Astrocyte (in vitro differentiated cells and primary cell): Measurements from ENCODE around the gene LRP1B. TPM values are rescaled to one million over a fixed set of nuclear protein-coding genes. Genes with fewer than 3 reads are reported as not detected.

Experiments
- DNase-seq: peaks from one replicate; pipeline ENCODE4 v3.0.0-alpha.2; 2010; ENCODE audit warnings: low read depth
- FAIRE-seq: peaks from 2 replicates; lab custom pipeline; 2011; peaks lifted over from hg19 to GRCh38; lab: Jason Lieb, UNC
- H2AFZ ChIP-seq: 2 replicates; pipeline ENCODE4 v1.6.0; 2012; ENCODE audit warnings: low read depth, low read length, inconsistent platforms
- H3K27ac ChIP-seq: 2 replicates; pipeline ENCODE4 v1.5.1; 2011; ENCODE audit warnings: low read depth, low read length, inconsistent platforms
- H3K27me3 ChIP-seq: 2 replicates; pipeline ENCODE4 v1.6.0; 2011; ENCODE audit warnings: low read length, inconsistent platforms; ENCODE audit not compliant: insufficient read depth
- H3K36me3 ChIP-seq: 2 replicates; pipeline ENCODE4 v1.5.1; 2011; ENCODE audit warnings: low read length, inconsistent platforms; ENCODE audit not compliant: insufficient read depth
- H3K4me1 ChIP-seq: 2 replicates; pipeline ENCODE4 v1.5.1; 2011; ENCODE audit warnings: low read length, inconsistent platforms; ENCODE audit not compliant: insufficient read depth
- H3K4me2 ChIP-seq: 2 replicates; pipeline ENCODE4 v1.6.0; 2012; ENCODE audit warnings: low read length, inconsistent platforms
- H3K4me3 ChIP-seq: 2 replicates; pipeline ENCODE4 v1.5.1; 2011; ENCODE audit warnings: low read depth, mild to moderate bottlenecking, low read length, inconsistent platforms; ENCODE audit not compliant: insufficient read depth
- H3K79me2 ChIP-seq: 2 replicates; pipeline ENCODE4 v1.6.0; 2012; ENCODE audit warnings: mild to moderate bottlenecking, low read length, inconsistent platforms; ENCODE audit not compliant: insufficient read depth
- H3K9ac ChIP-seq: 2 replicates; pipeline ENCODE4 v1.6.0; 2012; ENCODE audit warnings: mild to moderate bottlenecking, low read length, inconsistent platforms
- H3K9me3 ChIP-seq: 2 replicates; pipeline ENCODE4 v1.5.1; 2012; ENCODE audit warnings: low read depth, mild to moderate bottlenecking, low read length, inconsistent platforms; ENCODE audit not compliant: insufficient read depth
- H4K20me1 ChIP-seq: 2 replicates; pipeline ENCODE4 v1.6.0; 2012; ENCODE audit warnings: low read length, inconsistent platforms; ENCODE audit not compliant: insufficient read depth
- H3K27ac Mint-ChIP-seq: one replicate; pipeline ENCODE4 v1.8.0; 2021; ENCODE audit warnings: mild to moderate bottlenecking, mixed read lengths; ENCODE audit not compliant: unreplicated experiment
- H3K27me3 Mint-ChIP-seq: one replicate; pipeline ENCODE4 v1.8.0; 2021; ENCODE audit warnings: low read depth, mixed read lengths; ENCODE audit not compliant: unreplicated experiment
- H3K36me3 Mint-ChIP-seq: one replicate; pipeline ENCODE4 v1.8.0; 2021; ENCODE audit warnings: low read depth, mixed read lengths; ENCODE audit not compliant: unreplicated experiment
- H3K4me1 Mint-ChIP-seq: one replicate; pipeline ENCODE4 v1.8.0; 2021; ENCODE audit warnings: low read depth, mixed read lengths; ENCODE audit not compliant: unreplicated experiment
- H3K4me3 Mint-ChIP-seq: one replicate; pipeline ENCODE4 v1.8.0; 2021; ENCODE audit warnings: mild to moderate bottlenecking, moderate library complexity, mixed read lengths; ENCODE audit not compliant: unreplicated experiment
- H3K9me3 Mint-ChIP-seq: one replicate; pipeline ENCODE4 v1.8.0; 2021; ENCODE audit warnings: mild to moderate bottlenecking, mixed read lengths; ENCODE audit not compliant: unreplicated experiment
- EZH2 ChIP-seq: IDR thresholded peaks from 2 replicates; pipeline ENCODE4 v1.6.1; 2012; ENCODE audit warnings: mild to moderate bottlenecking, low read length, inconsistent platforms; ENCODE audit not compliant: insufficient read depth
- total RNA-seq: library from RNA; stranded (reverse); gene quantifications from 2 replicates; pipeline ENCODE4 v1.2.1, GENCODE V29; 2021
- TF ChIP-seq, protein P1 (sequence below): IDR thresholded peaks from 2 replicates; pipeline ENCODE4 v1.5.1; 2011; ENCODE audit warnings: low read depth, mild to moderate bottlenecking, inconsistent platforms, low read length, moderate library complexity; ENCODE audit not compliant: insufficient read depth

The LRP1B gene
- total RNA-seq, 1 donor from 2014 or later: 1.5 TPM

DNA sequence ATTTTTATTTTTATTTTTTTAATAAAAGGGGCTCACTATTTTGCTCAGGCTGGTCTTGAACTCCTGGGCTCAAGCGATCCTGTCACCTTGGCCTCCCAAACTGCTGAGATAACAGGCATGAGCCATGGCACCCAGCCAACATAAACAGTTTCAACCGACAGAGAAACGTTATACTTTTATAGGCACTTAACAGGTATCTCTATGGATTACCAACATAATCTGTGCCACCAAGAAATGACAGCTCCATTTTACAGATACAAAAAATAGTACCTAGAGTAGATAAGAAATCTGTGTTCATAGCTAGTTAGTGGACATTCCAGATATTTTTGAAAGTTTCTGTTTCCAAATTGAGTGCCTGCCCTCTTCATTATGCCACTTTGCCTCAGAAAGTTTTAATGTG is 1316.7 kb downstream of the LRP1B start:
- Histone ChIP-seq H3K36me3 (no peaks in the 10 kb centered on the region), H3K79me2 (no peaks in the 10 kb centered on the region), H3K4me3 (no peak overlapping the region), H3K4me2 (no peak overlapping the region), H3K9me3 (no peaks in the 10 kb centered on the region), H3K9ac (no peak overlapping the region), H3K4me1 (no peaks in the 10 kb centered on the region), H2AFZ (no peak overlapping the region), H3K27me3 (no peaks in the 10 kb centered on the region), H4K20me1 (no peaks in the 10 kb centered on the region), H3K27ac (no peak overlapping the region)
- Mint-ChIP-seq H3K27ac (no peak overlapping the region), H3K4me3 (no peak overlapping the region), H3K27me3 (no peaks in the 10 kb centered on the region), H3K4me1 (peaks cover 1% of the 10 kb centered on the region), H3K9me3 (no peaks in the 10 kb centered on the region), H3K36me3 (no peaks in the 10 kb centered on the region)
- no peak for TF ChIP-seq EZH2
- TF ChIP-seq, protein P1, sequence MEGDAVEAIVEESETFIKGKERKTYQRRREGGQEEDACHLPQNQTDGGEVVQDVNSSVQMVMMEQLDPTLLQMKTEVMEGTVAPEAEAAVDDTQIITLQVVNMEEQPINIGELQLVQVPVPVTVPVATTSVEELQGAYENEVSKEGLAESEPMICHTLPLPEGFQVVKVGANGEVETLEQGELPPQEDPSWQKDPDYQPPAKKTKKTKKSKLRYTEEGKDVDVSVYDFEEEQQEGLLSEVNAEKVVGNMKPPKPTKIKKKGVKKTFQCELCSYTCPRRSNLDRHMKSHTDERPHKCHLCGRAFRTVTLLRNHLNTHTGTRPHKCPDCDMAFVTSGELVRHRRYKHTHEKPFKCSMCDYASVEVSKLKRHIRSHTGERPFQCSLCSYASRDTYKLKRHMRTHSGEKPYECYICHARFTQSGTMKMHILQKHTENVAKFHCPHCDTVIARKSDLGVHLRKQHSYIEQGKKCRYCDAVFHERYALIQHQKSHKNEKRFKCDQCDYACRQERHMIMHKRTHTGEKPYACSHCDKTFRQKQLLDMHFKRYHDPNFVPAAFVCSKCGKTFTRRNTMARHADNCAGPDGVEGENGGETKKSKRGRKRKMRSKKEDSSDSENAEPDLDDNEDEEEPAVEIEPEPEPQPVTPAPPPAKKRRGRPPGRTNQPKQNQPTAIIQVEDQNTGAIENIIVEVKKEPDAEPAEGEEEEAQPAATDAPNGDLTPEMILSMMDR: no peak
- FAIRE-seq: no peak
- no peak for DNase-seq

DNA sequence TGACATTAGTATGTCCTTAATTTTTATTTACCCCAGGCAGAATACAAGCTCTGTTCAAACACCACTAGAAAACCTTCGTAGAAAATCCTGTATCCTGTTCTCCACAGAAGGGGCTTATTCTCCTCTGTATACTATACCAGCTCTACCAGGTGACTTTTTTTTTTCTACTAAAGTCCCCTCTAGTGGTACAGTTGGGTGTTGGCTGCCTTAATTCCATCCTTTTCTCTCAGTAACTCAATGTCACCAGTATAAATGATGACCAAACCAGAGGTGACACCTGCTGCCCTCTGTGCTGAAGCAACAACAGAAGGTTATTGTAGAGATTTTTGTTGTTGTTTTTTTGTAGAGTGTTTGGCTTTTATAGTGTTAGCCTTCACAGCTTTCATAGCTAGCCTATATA is 1322.0 kb downstream of the LRP1B start:
- Histone ChIP-seq H3K27ac (no peak overlapping the region), H2AFZ (no peak overlapping the region), H3K79me2 (no peaks in the 10 kb centered on the region), H4K20me1 (no peaks in the 10 kb centered on the region), H3K9ac (no peak overlapping the region), H3K9me3 (no peaks in the 10 kb centered on the region), H3K4me2 (no peak overlapping the region), H3K36me3 (no peaks in the 10 kb centered on the region), H3K27me3 (no peaks in the 10 kb centered on the region), H3K4me1 (no peaks in the 10 kb centered on the region), H3K4me3 (no peak overlapping the region)
- H3K27me3 Mint-ChIP-seq: no peaks in the 10 kb centered on the region
- no peak overlapping the region for H3K4me3 Mint-ChIP-seq
- H3K4me1 Mint-ChIP-seq: peaks cover 1% of the 10 kb centered on the region
- no peaks in the 10 kb centered on the region for H3K9me3 Mint-ChIP-seq
- no peak overlapping the region for H3K27ac Mint-ChIP-seq
- FAIRE-seq (no peak), DNase-seq (no peak)
- TF ChIP-seq EZH2: no peak
- TF ChIP-seq, protein P1: peak; percentile 3
- H3K36me3 Mint-ChIP-seq: no peaks in the 10 kb centered on the region

DNA sequence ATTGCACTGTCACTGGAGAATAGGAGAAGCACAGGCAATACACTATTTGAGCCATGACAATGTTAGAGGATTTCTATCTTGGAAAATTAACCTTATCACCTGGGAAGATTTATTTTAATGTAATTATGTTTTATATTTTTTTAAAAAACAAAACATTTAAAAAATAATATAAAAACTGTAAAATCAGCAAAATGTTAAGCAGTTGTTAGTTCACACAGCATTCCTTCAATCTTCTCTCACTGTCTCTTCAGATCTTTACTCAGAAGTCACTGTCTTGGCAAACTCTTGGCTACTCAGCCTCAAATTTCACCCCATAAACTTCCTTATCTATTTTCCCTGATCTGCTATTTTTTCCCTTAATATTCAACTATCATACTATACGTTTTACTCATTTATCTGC is 1322.6 kb downstream of the LRP1B start:
- H3K4me1 Mint-ChIP-seq: peaks cover 1% of the 10 kb centered on the region
- Histone ChIP-seq H3K27me3 (no peaks in the 10 kb centered on the region), H2AFZ (no peak overlapping the region), H3K79me2 (no peaks in the 10 kb centered on the region), H3K9ac (no peak overlapping the region), H3K4me2 (no peak overlapping the region), H3K36me3 (no peaks in the 10 kb centered on the region), H3K4me3 (no peak overlapping the region), H4K20me1 (no peaks in the 10 kb centered on the region), H3K27ac (no peak overlapping the region), H3K9me3 (no peaks in the 10 kb centered on the region), H3K4me1 (no peaks in the 10 kb centered on the region)
- no peaks in the 10 kb centered on the region for H3K36me3 Mint-ChIP-seq
- no peaks in the 10 kb centered on the region for H3K27me3 Mint-ChIP-seq
- no peak for FAIRE-seq
- H3K9me3 Mint-ChIP-seq: no peaks in the 10 kb centered on the region
- TF ChIP-seq, protein P1: no peak
- no peak for TF ChIP-seq EZH2
- no peak overlapping the region for H3K27ac Mint-ChIP-seq
- DNase-seq: no peak
- no peak overlapping the region for H3K4me3 Mint-ChIP-seq
